Body of pancreas (tissue), 4 donors: ENCODE data around the gene NCAPD3.

ENCODE experiments used
- CTCF ChIP-seq, 7 experiments: fragments of 450-650 bp in 4 of 7; fragments of 200-600 bp in 3 of 7; sonication (generic) in 3 of 7; IDR thresholded peaks; one replicate each; pipeline ENCODE4 v1.5.1; 2016 to 2019; ENCODE audit warnings: antibody characterized with exemption in 7 of 7
- POLR2A ChIP-seq, 3 donors: fragments of 450-650 bp; IDR thresholded peaks; one replicate each; pipeline ENCODE4 v1.6.1; 2016; ENCODE audit warnings: antibody characterized with exemption in 3 of 3, mild to moderate bottlenecking in 2 of 3

- no peak for TF ChIP-seq POLR2A (IDR thresholded peaks at IDR 0.05)
- no peak for TF ChIP-seq CTCF (IDR thresholded peaks at IDR 0.05)
Measured at GRCh38 chr11:134252346-134253187, 28.8 kb upstream of the NCAPD3 start.
